Measurements from ENCODE around the gene LENG1. TPM values are rescaled to one million over a fixed set of nuclear protein-coding genes. Genes with fewer than 3 reads are reported as not detected.
A peak's percentile ranks its signal among the peaks of the same experiment; 100 is the strongest.
"Not testable (repeated sequence)": the region's sequence is repeated elsewhere in the genome, so short reads cannot be mapped to it uniquely, and the experiment has no call there.

Gene LENG1
- polyA plus RNA-seq (ENCODE audit: low read depth in 6 of 6): 10 to 100 TPM in 5 of 6 donors, 1 to 10 TPM in 1; 9.3 to 15.3 (median 12.0) TPM

GRCh38 chr19:54159352-54160181 is at the start of gene LENG1:
TSS of gene LENG1 (minus strand) at chr19:54159721. CDS start at chr19:54159695, 26 bp downstream.
- H3K27me3 Mint-ChIP-seq: peaks cover 3 to 15% (median 7%) of the 10 kb centered on the region in 3 donors
- H3K36me3 Mint-ChIP-seq: peaks cover 0 to 7% of the 10 kb centered on the region in 2 donors
- peaks cover 0 to 3% (median 0%) of the 10 kb centered on the region in 7 donors for H3K9me3 Mint-ChIP-seq
- ATAC-seq (ENCODE audit: low read depth in 2 of 2): peak; percentile 87 to 89
- DNase-seq: peak; percentile 99
- peaks cover 49 to 67% (median 59%) of the 10 kb centered on the region in 3 donors for H3K4me1 Mint-ChIP-seq
- H3K27ac Mint-ChIP-seq: peak within 1 kb of the TSS; percentile 92 to 100 (median 98)
- H3K4me3 Mint-ChIP-seq: peak within 1 kb of the TSS; percentile 90 to 100 (median 99)

- H3K36me3 Mint-ChIP-seq: peaks cover 0 to 15% of the 10 kb centered on the region in 2 donors
- DNase-seq (no peak), ATAC-seq (ENCODE audit: low read depth in 2 of 2) (no peak)
- H3K4me3 Mint-ChIP-seq: peak overlapping the region in 1 of 8 donors; percentile 48
- peaks cover 41 to 57% (median 46%) of the 10 kb centered on the region in 3 donors for H3K4me1 Mint-ChIP-seq
- no peaks in the 10 kb centered on the region for H3K9me3 Mint-ChIP-seq
- peak overlapping the region in 4 of 6 donors; percentile 49 to 94 (median 90) for H3K27ac Mint-ChIP-seq
- H3K27me3 Mint-ChIP-seq: no peaks in the 10 kb centered on the region
These were observed 49.2 kb upstream of the LENG1 start for GRCh38 chr19:54208784-54209057.

GRCh38 chr19:54207983-54208783 is 48.7 kb upstream of the LENG1 start:
- ATAC-seq (ENCODE audit: low read depth in 2 of 2): peak; percentile 52 to 73
- H3K27me3 Mint-ChIP-seq: no peaks in the 10 kb centered on the region

GRCh38 chr19:54207676-54207982 is 48.1 kb upstream of the LENG1 start:
- Mint-ChIP-seq H3K27me3 (no peaks in the 10 kb centered on the region), H3K4me1 (peaks cover 46 to 67% (median 56%) of the 10 kb centered on the region in 3 donors), H3K9me3 (no peaks in the 10 kb centered on the region), H3K36me3 (peaks cover 0 to 15% of the 10 kb centered on the region in 2 donors), H3K4me3 (peak overlapping the region in 3 of 8 donors; percentile 31 to 34 (median 34)), H3K27ac (peak overlapping the region in 5 of 6 donors; percentile 49 to 94 (median 80))
- ATAC-seq (ENCODE audit: low read depth in 2 of 2) (no peak), DNase-seq (no peak)

More at GRCh38 chr19:54207983-54208783, 48.7 kb upstream of the LENG1 start:
- Mint-ChIP-seq H3K27ac (peak overlapping the region; percentile 49 to 94 (median 90)), H3K4me1 (peaks cover 41 to 61% (median 51%) of the 10 kb centered on the region in 3 donors), H3K36me3 (peaks cover 0 to 15% of the 10 kb centered on the region in 2 donors), H3K4me3 (peak overlapping the region in 6 of 8 donors; percentile 9 to 68 (median 39)), H3K9me3 (no peaks in the 10 kb centered on the region)
- DNase-seq: peak; percentile 46

GRCh38 chr19:54207193-54207592 is 47.7 kb upstream of the LENG1 start:
- DNase-seq; H3K27me3 Mint-ChIP-seq; ATAC-seq (ENCODE audit: low read depth in 2 of 2); H3K9me3 Mint-ChIP-seq: not testable (repeated sequence)
- peak overlapping the region in 1 of 8 donors; percentile 37 for H3K4me3 Mint-ChIP-seq
- peaks cover 50 to 71% (median 56%) of the 10 kb centered on the region in 3 donors for H3K4me1 Mint-ChIP-seq
- H3K27ac Mint-ChIP-seq: peak overlapping the region in 1 of 6 donors; percentile 80
- H3K36me3 Mint-ChIP-seq: peaks cover 0 to 15% of the 10 kb centered on the region in 2 donors

- Mint-ChIP-seq H3K4me3 (peak overlapping the region in 1 of 8 donors; percentile 66), H3K27me3 (no peaks in the 10 kb centered on the region), H3K4me1 (peaks cover 51 to 72% (median 58%) of the 10 kb centered on the region in 3 donors), H3K9me3 (no peaks in the 10 kb centered on the region), H3K36me3 (peaks cover 0 to 15% of the 10 kb centered on the region in 2 donors), H3K27ac (peak overlapping the region in 2 of 6 donors; percentile 24 to 47)
- ATAC-seq (ENCODE audit: low read depth in 2 of 2): no peak
- DNase-seq: no peak
These were observed 47.3 kb upstream of the LENG1 start for GRCh38 chr19:54206831-54207177.

GRCh38 chr19:54206030-54206830 is 46.7 kb upstream of the LENG1 start:
- Mint-ChIP-seq H3K4me3 (peak overlapping the region in 1 of 8 donors; percentile 66), H3K36me3 (peaks cover 0 to 13% of the 10 kb centered on the region in 2 donors), H3K27me3 (no peaks in the 10 kb centered on the region), H3K27ac (peak overlapping the region in 4 of 6 donors; percentile 24 to 82 (median 46)), H3K9me3 (no peaks in the 10 kb centered on the region), H3K4me1 (peaks cover 55 to 76% (median 60%) of the 10 kb centered on the region in 3 donors)
- no peak for ATAC-seq (ENCODE audit: low read depth in 2 of 2)
- no peak for DNase-seq

- no peaks in the 10 kb centered on the region for H3K27me3 Mint-ChIP-seq
- no peak for DNase-seq
- ATAC-seq (ENCODE audit: low read depth in 2 of 2): no peak
- H3K4me1 Mint-ChIP-seq: peaks cover 47 to 76% (median 59%) of the 10 kb centered on the region in 3 donors
- peak overlapping the region in 1 of 6 donors; percentile 25 for H3K27ac Mint-ChIP-seq
- no peaks in the 10 kb centered on the region for H3K9me3 Mint-ChIP-seq
- H3K4me3 Mint-ChIP-seq: peak overlapping the region in 1 of 8 donors; percentile 46
- H3K36me3 Mint-ChIP-seq: peaks cover 0 to 8% of the 10 kb centered on the region in 2 donors
These were observed 45.4 kb upstream of the LENG1 start for GRCh38 chr19:54204767-54205468.

- DNase-seq (no peak), ATAC-seq (ENCODE audit: low read depth in 2 of 2) (no peak)
- Mint-ChIP-seq H3K36me3 (peaks cover 0 to 8% of the 10 kb centered on the region in 2 donors), H3K4me3 (peak overlapping the region in 7 of 8 donors; percentile 15 to 99 (median 96)), H3K9me3 (no peaks in the 10 kb centered on the region), H3K4me1 (peaks cover 45 to 72% (median 46%) of the 10 kb centered on the region in 3 donors), H3K27me3 (no peaks in the 10 kb centered on the region), H3K27ac (peak overlapping the region in 4 of 6 donors; percentile 38 to 97 (median 54))
These were observed 43.7 kb upstream of the LENG1 start for GRCh38 chr19:54203151-54203611.

GRCh38 chr19:54201980-54202379 is 42.5 kb upstream of the LENG1 start:
- H3K36me3 Mint-ChIP-seq: no peaks in the 10 kb centered on the region
- no peaks in the 10 kb centered on the region for H3K9me3 Mint-ChIP-seq
- no peak for DNase-seq
- H3K27me3 Mint-ChIP-seq: no peaks in the 10 kb centered on the region
- H3K4me1 Mint-ChIP-seq: peaks cover 36 to 60% (median 36%) of the 10 kb centered on the region in 3 donors
- no peak for ATAC-seq (ENCODE audit: low read depth in 2 of 2)
- peak overlapping the region in 4 of 6 donors; percentile 41 to 100 (median 98) for H3K27ac Mint-ChIP-seq
- peak overlapping the region; percentile 91 to 100 (median 98) for H3K4me3 Mint-ChIP-seq

GRCh38 chr19:54201172-54201701 is 41.7 kb upstream of the LENG1 start:
- ATAC-seq (ENCODE audit: low read depth in 2 of 2): no peak
- no peaks in the 10 kb centered on the region for H3K36me3 Mint-ChIP-seq

GRCh38 chr19:54199401-54199800 is 39.9 kb upstream of the LENG1 start:
- no peak for ATAC-seq (ENCODE audit: low read depth in 2 of 2)
- Mint-ChIP-seq H3K27me3 (no peaks in the 10 kb centered on the region), H3K36me3 (peaks cover 5 to 6% of the 10 kb centered on the region in 2 donors), H3K27ac (peak overlapping the region in 5 of 6 donors; percentile 14 to 97 (median 89)), H3K9me3 (no peaks in the 10 kb centered on the region), H3K4me3 (peak overlapping the region; percentile 72 to 100 (median 94)), H3K4me1 (peaks cover 23 to 50% (median 28%) of the 10 kb centered on the region in 3 donors)
- no peak for DNase-seq

More at GRCh38 chr19:54201172-54201701, 41.7 kb upstream of the LENG1 start:
- peak overlapping the region; percentile 97 to 100 (median 99) for H3K27ac Mint-ChIP-seq
- DNase-seq: no peak
- peaks cover 32 to 59% (median 36%) of the 10 kb centered on the region in 3 donors for H3K4me1 Mint-ChIP-seq
- peak overlapping the region; percentile 91 to 100 (median 98) for H3K4me3 Mint-ChIP-seq
- no peaks in the 10 kb centered on the region for H3K9me3 Mint-ChIP-seq
- no peaks in the 10 kb centered on the region for H3K27me3 Mint-ChIP-seq
